Cardiac fibroblast (primary cell): ENCODE measurements around the gene SYT4.
A peak's percentile ranks its signal among the peaks of the same experiment; 100 is the strongest.

ENCODE experiments used
- DNase-seq, 2 donors: peaks; one replicate each; pipeline versions ENCODE4 v3.0.0 to v3.0.0-alpha.2; 2010; ENCODE audit warnings: low read depth in 2 of 2
- H3K4me3 ChIP-seq, 2 donors: replicated peaks in 1 of 2; 1 replicate in 1 of 2; 2 replicates in 1 of 2; pipeline ENCODE4 v1.5.1; 2011; ENCODE audit warnings: low read depth in 2 of 2, low read length in 2 of 2, mild to moderate bottlenecking in 2 of 2, moderate library complexity in 1 of 2
- CTCF ChIP-seq: IDR thresholded peaks from one replicate; pipeline ENCODE4 v1.5.1; 2011; ENCODE audit warnings: low read depth, mild to moderate bottlenecking, low read length, inconsistent platforms

Gene SYT4

GRCh38 chr18:43271593-43272432, 5.5 kb downstream of the SYT4 start:
- peak; percentile 76 for TF ChIP-seq CTCF
- DNase-seq, result peak; percentile 77 to 83
- H3K4me3 ChIP-seq, result no peak overlapping the region

- no peak for TF ChIP-seq CTCF
- H3K4me3 ChIP-seq, result no peak overlapping the region
- DNase-seq, result no peak
These were observed 9.5 kb downstream of the SYT4 start for GRCh38 chr18:43267818-43268217.

- no peak for TF ChIP-seq CTCF
- no peak overlapping the region for H3K4me3 ChIP-seq
- no peak for DNase-seq
These were observed 11.8 kb downstream of the SYT4 start for GRCh38 chr18:43265465-43265864.

- no peak for TF ChIP-seq CTCF
- H3K4me3 ChIP-seq, result no peak overlapping the region
- peak in 1 of 2 donors; percentile 55 for DNase-seq
These were observed 28.6 kb downstream of the SYT4 start for GRCh38 chr18:43248610-43249249.

- no peak overlapping the region for H3K4me3 ChIP-seq
- no peak for DNase-seq
- TF ChIP-seq CTCF, result no peak
These were observed 29.3 kb downstream of the SYT4 start for GRCh38 chr18:43247944-43248343.

- no peak for TF ChIP-seq CTCF
- no peak overlapping the region for H3K4me3 ChIP-seq
- DNase-seq, result no peak
These were observed 38.9 kb downstream of the SYT4 start for GRCh38 chr18:43238429-43238828.
